Measurements from ENCODE around the gene GJB5. TPM values are rescaled to one million over a fixed set of nuclear protein-coding genes. Genes with fewer than 3 reads are reported as not detected.
"Not testable (repeated sequence)": the region's sequence is repeated elsewhere in the genome, so short reads cannot be mapped to it uniquely, and the experiment has no call there.

The GJB5 gene
- total RNA-seq, 2 donors from 2014 or later, result not detected

DNA sequence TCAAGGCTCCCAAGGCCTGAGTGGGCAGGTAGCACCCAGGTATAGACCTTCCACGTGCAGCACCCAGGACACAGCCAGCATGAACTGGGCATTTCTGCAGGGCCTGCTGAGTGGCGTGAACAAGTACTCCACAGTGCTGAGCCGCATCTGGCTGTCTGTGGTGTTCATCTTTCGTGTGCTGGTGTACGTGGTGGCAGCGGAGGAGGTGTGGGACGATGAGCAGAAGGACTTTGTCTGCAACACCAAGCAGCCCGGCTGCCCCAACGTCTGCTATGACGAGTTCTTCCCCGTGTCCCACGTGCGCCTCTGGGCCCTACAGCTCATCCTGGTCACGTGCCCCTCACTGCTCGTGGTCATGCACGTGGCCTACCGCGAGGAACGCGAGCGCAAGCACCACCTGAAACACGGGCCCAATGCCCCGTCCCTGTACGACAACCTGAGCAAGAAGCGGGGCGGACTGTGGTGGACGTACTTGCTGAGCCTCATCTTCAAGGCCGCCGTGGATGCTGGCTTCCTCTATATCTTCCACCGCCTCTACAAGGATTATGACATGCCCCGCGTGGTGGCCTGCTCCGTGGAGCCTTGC, 6.4 kb downstream of the GJB5 start:
- Mint-ChIP-seq H3K27ac (no peak overlapping the region), H3K36me3 (no peaks in the 10 kb centered on the region), H3K9me3 (no peaks in the 10 kb centered on the region)
- DNase-seq (ENCODE audit: low spot score in 2 of 2) (no peak), ATAC-seq (no peak)

DNA sequence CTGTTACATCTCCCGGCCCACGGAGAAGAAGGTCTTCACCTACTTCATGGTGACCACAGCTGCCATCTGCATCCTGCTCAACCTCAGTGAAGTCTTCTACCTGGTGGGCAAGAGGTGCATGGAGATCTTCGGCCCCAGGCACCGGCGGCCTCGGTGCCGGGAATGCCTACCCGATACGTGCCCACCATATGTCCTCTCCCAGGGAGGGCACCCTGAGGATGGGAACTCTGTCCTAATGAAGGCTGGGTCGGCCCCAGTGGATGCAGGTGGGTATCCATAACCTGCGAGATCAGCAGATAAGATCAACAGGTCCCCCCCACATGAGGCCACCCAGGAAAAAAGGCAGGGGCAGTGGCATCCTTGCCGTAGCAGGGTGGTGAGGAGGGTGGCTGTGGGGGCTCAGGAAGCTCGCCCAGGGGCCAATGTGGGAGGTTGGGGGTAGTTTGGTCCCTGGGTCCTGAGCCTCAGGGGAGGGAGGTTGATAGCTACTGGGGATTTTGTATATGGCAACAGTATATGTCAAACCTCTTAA, 7.0 kb downstream of the GJB5 start:
- no peak for ATAC-seq
- H3K36me3 Mint-ChIP-seq, result no peaks in the 10 kb centered on the region
- no peak overlapping the region for H3K27ac Mint-ChIP-seq
- DNase-seq (ENCODE audit: low spot score in 2 of 2), result no peak
- no peaks in the 10 kb centered on the region for H3K9me3 Mint-ChIP-seq

DNA sequence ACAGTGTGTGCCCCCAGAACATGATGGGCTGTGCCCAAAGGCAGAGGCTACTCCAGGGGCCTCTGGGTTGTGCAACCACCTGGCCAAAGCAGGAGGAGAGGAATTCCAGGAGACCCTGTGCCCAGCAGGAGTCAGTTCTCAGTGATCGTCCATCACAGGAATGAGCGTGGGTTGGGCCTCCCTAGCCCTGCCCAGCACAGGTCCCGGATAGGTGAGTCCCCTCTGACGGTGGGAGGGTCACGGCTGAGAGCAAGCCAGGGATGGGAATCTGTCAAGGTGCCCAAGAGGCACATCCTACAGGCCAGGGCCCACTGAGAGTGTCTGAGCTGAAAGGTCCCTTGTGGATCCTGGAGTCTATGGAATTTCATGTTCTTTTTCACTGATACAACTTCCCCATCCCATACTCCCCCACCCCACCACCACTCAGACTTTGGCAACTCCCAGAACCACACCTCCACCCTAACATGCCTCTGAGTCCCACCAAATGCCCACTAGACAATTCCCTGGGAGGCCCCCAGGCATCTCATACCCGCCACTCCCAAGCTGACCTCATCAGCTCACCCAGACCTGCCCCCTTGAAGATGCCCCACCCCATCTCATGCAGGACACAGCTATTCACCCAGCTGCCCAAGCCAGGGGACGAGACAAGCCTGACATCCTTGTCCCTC, 7.8 kb downstream of the GJB5 start:
- no peak overlapping the region for H3K27ac Mint-ChIP-seq
- no peaks in the 10 kb centered on the region for H3K9me3 Mint-ChIP-seq
- ATAC-seq (no peak), DNase-seq (ENCODE audit: low spot score in 2 of 2) (no peak)
- no peaks in the 10 kb centered on the region for H3K36me3 Mint-ChIP-seq

DNA sequence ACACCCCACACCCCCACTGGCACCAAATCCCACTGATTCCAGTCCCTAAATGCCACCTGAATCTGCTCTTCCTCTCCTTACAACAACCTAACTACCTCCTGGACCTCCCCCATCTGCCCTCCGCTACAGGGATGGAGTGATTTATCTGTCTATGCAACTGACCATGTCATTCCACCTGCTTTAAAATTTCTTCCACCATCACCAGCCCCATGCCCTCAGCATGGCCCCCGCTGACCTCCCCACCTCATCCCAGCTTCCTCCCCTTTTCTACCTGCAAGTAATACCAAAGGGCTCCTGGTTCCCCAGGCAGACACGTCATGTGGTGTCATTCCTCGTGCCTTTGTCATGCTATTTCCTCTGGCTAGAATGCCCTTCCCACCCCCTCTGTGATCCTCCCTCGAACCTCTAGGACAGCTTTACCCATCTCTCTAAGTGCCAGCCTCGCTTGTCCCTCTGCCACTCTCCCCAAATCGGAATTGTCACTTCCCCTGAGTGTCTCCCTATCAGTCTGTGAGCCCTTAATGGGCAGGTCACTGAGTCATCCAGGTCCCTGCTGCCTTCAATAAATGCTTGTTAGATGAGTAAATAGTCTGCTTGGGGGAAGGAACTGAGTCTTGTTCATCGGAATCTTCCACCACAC, 8.4 kb downstream of the GJB5 start:
- DNase-seq (ENCODE audit: low spot score in 2 of 2) (no peak), ATAC-seq (no peak)
- H3K36me3 Mint-ChIP-seq, result no peaks in the 10 kb centered on the region
- H3K27ac Mint-ChIP-seq, result no peak overlapping the region
- H3K9me3 Mint-ChIP-seq, result no peaks in the 10 kb centered on the region

DNA sequence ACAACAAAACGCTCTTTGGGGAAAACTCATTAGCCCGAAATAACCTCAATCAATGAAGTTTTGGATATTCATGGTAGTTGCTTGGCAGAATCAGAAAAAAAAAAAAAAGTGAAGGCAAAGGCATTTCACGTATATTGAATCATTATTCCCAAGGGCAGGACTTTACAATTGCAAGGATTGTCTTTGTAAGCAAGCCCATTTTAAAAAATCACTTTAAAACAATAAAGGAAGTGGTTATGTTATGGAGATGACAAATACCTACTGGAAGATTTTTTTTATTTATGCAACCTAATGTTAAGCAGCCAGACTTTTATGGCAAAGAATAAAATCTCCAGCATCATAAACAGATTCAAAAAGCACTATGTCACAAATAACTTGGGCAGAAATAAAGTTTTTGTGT, 14.0 kb downstream of the GJB5 start:
- DNase-seq (ENCODE audit: low spot score in 2 of 2) (no peak), ATAC-seq (no peak)
- no peaks in the 10 kb centered on the region for H3K9me3 Mint-ChIP-seq
- no peaks in the 10 kb centered on the region for H3K36me3 Mint-ChIP-seq
- H3K27ac Mint-ChIP-seq, result no peak overlapping the region

DNA sequence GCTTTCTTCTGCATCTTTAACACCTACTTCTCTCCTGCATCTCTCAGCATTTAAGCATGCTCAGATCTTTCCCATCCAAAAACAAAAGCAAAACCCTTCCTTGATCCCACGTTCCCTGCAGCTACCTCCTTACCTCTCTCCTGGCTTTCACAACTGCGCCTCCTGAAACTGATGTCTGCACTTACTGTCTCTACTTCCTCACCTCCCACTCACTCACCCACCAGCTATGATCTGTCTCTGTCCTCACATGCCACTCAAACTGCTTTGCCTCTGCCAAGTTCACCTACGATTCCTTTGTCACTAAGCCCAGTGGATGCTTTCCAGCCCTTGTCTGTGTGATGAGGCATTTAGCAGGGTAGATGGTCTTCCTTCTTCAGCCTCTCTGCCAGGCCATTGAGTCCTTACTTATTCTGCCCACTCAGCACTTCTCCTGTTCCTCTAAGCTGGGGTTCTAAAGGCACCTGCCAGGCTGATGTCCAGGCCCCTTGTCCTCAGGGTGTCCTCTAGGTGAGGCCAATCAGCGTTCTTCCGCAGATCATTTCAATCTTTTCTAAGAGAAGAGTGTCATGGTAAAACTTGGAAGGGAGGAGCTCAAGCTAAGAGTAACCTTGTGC, 16.2 kb downstream of the GJB5 start:
- no peak overlapping the region for H3K27ac Mint-ChIP-seq
- DNase-seq (ENCODE audit: low spot score in 2 of 2), result no peak
- no peak for ATAC-seq
- no peaks in the 10 kb centered on the region for H3K9me3 Mint-ChIP-seq
- H3K36me3 Mint-ChIP-seq, result no peaks in the 10 kb centered on the region

DNA sequence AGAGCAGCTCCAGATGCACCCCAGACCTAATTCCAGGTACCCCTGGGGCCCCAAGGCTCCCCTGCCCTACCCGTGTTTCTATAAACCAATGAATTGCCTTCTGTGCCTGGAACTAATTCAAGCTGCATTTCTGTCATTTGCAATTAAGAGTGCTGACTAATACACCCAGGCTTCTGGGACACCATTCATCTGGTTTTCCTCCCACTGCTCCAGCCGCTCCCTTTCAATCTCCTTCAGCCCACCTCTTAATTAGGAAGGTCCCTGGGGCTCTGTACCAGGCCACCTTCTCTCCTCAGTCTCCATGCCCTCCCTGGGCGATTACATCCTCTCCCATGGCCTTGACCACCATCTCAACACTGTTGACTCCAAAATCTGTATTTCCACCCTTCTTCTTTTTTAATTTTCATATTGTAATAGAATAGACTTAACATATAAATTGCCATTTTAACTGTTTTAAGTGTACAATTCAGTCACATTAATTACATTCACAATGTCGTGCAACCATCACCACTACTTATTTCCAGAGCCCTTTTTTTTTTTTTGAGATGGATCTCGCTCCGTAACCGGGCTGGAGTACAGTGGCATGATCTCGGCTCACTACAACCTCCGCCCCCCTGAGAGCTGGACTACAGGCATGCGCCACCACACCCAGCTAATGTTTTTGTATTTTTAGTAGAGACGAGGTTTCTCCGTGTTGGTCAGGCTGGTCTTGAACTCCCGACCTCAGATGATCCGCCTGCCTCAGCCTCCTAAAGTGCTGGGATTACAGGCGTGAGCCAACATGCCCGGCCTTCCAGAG, 16.9 kb downstream of the GJB5 start:
- Mint-ChIP-seq H3K27ac (no peak overlapping the region), H3K36me3 (no peaks in the 10 kb centered on the region), H3K9me3 (no peaks in the 10 kb centered on the region)
- no peak for DNase-seq (ENCODE audit: low spot score in 2 of 2)
- no peak for ATAC-seq

DNA sequence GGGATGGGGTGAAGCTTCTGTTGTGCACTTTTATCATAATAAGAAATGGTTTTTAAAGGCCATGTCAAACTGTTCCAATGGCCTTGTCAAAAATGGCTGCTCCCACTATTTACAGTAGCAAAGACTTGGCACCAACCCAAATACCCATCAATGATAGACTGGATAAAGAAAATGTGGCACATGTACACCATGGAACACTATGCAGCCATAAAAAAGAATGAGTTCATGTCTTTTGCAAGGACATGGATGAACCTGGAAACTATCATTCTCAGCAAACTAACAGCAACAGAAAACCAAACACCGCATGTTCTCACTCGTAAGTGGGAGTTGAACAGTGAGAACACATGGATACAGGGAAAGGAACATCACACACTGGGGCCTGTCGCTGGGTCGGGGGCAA, 18.3 kb downstream of the GJB5 start:
- H3K36me3 Mint-ChIP-seq; H3K9me3 Mint-ChIP-seq; H3K27ac Mint-ChIP-seq; ATAC-seq; DNase-seq (ENCODE audit: low spot score in 2 of 2): not testable (repeated sequence)

DNA sequence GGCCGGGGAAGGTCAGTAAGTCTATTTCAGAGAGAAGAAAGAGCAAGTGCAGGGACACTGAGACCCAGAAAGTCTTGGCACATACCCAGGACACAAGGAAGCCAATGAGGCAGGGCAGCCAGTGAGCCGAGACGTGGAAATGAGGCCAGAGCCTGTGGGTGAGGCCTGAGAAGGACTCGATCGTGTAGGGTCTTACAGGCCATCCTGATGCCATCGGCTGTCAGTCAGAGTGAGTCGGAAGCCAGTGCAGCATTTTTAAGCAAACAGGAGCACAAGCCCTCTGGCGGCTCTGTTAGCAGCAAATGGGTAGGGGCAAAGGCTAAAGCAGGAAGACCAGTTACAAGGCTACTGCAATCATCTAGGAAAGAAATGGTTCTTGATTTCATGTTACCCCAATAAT, 20.1 kb downstream of the GJB5 start:
- no peak for DNase-seq (ENCODE audit: low spot score in 2 of 2)
- H3K36me3 Mint-ChIP-seq, result no peaks in the 10 kb centered on the region
- H3K9me3 Mint-ChIP-seq, result no peaks in the 10 kb centered on the region
- no peak for ATAC-seq
- no peak overlapping the region for H3K27ac Mint-ChIP-seq

DNA sequence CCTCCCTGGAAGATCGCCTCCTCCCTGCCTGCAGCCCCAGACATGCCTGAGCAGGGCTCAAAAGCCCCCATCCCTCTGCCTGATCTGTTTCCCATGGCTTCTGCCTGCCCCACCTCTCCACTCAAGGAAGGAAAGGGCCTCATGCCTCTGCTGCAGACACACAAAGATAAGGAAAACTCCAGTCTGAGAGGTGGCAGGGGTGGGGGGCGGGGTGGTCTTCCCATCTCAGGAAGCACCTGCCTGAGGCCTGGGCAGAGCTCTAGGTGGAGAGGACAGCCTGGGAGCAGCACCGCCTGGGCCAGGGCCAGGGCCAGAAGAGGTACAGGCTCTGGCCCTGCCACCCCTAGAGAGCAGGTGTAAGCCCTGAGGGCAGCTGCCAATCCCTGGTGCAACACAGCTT, 22.1 kb downstream of the GJB5 start:
- DNase-seq (ENCODE audit: low spot score in 2 of 2) (no peak), ATAC-seq (no peak)
- H3K9me3 Mint-ChIP-seq, result no peaks in the 10 kb centered on the region
- H3K27ac Mint-ChIP-seq, result no peak overlapping the region
- H3K36me3 Mint-ChIP-seq, result no peaks in the 10 kb centered on the region

DNA sequence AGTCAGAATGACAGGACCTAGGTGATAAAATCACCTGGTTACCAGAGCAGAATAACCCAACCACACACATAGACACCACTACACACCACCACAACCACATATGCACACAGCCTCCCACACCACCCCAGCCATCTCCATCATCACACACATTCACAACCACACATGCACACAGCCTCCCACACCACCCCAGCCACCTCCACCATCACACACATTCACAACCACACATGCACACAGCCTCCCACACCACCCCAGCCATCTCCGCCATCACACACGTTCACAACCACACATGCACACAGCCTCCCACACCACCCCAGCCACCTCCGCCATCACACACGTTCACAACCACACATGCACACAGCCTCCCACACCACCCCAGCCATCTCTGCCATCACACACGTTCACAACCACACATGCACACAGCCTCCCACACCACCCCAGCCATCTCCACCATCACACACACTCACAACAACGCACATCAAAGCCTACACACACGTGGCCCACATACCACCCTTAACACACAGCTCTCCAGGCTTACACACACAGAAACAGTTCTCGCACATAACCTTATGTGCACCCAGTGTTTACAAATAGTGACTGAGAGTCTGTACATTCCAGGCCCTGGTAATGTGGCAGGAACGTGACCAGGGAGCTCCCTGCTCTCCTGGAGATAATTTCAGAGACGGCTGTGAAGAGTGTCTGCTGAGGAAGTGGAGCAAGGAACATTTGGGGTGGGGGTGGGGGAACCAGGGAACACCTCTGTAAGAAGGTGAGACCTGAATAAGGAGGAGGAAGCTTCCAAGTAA, 22.9 kb downstream of the GJB5 start:
- Mint-ChIP-seq H3K27ac (no peak overlapping the region), H3K36me3 (no peaks in the 10 kb centered on the region), H3K9me3 (no peaks in the 10 kb centered on the region)
- no peak for ATAC-seq
- DNase-seq (ENCODE audit: low spot score in 2 of 2), result no peak

DNA sequence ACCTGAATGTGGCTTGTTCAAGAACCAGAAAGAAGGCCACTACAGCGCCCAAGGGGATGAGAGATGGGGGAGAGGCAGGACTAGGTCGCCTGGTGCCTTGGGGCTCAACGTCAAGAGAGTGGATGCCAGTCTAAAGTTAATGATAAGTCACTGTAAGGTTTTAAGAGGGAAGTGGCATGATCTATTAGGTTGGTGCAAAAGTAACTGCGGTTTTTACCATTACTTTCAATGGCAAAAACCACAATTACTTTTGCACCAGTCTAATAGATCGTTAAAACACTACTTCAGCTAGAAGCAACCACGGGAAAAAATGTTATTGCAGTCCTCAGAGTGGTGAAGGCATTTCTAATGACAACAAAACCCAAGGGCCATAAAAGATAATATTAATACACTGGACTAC, 23.5 kb downstream of the GJB5 start:
- Mint-ChIP-seq H3K27ac (no peak overlapping the region), H3K36me3 (no peaks in the 10 kb centered on the region), H3K9me3 (no peaks in the 10 kb centered on the region)
- DNase-seq (ENCODE audit: low spot score in 2 of 2) (no peak), ATAC-seq (no peak)

DNA sequence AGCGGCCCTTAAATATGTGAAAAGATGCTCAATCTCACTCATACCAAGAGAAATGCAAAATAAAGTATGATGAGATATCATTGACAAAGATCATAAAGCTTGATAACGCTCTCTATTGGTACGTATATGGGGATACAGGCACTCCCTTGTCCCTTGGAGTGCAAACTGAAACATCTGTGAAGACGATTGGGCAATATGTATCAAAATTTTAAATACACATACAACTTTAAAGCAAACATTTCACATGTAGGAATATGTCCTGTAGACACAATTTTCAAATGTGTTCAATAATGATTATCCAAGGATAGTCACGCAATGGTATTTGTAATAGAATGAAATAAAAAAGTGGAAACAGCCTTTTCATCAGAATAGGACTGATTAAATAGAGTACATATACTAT, 24.2 kb downstream of the GJB5 start:
- ATAC-seq (no peak), DNase-seq (ENCODE audit: low spot score in 2 of 2) (no peak)
- Mint-ChIP-seq H3K27ac (no peak overlapping the region), H3K36me3 (no peaks in the 10 kb centered on the region), H3K9me3 (no peaks in the 10 kb centered on the region)

DNA sequence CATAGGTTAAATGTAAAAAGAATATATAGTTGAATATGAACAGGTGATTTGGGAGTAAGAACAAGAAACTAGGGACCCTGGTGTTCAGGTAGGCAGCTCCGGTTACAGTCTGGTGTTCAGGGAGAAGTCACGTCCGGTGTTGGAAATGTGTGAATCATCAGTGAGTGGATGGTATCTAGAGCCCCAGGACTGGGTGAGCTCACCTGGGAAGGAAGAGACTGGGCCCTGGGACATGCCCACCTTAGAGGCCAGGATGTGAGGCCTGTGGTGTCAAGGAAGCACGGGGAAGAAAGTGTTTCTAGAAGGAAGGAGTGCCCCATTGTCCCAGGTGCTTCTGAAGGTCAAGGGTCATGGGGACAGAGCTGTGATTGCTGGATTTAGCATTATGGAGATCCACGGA, 24.7 kb downstream of the GJB5 start:
- DNase-seq (ENCODE audit: low spot score in 2 of 2) (no peak), ATAC-seq (no peak)
- Mint-ChIP-seq H3K9me3 (no peaks in the 10 kb centered on the region), H3K27ac (no peak overlapping the region), H3K36me3 (no peaks in the 10 kb centered on the region)

DNA sequence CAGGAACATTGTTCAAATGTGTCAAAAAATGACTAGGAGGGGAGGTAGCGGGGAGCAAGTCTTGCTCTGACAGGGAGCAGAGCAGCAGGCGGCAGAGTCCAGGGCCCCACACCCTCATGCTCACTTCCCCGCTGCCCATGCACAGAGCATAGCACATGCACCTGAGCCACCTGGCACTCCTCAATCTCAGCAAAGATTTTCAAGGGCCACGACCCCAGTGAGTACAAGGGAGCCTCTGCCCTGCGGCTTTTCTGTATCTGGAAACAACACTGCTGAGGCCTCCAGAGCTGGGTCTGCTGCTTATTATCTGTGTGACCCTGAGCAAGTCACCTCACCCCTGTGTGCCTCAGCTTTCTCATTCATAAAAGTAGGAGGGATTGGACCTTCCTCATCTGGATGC, 25.1 kb downstream of the GJB5 start:
- Mint-ChIP-seq H3K9me3 (no peaks in the 10 kb centered on the region), H3K36me3 (no peaks in the 10 kb centered on the region), H3K27ac (no peak overlapping the region)
- no peak for DNase-seq (ENCODE audit: low spot score in 2 of 2)
- no peak for ATAC-seq

DNA sequence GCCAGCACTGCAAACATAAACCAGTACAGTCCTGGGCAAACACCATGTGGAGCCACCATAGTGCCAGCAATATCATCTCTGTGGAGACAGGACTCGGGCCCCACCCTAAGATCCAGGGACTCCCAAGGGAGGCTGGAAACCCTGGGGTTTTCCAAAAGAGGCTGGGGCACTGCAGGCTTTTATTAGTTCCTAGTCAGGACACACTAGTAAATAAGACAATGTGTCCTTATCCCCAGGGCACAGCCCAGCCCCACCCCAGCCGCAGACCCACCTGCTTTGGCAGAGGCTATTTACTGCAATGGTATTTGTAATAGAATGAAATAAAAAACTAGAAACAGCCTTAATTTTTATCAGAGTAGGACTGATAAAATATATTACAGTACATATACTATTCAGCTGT, 25.7 kb downstream of the GJB5 start:
- Mint-ChIP-seq H3K27ac (no peak overlapping the region), H3K9me3 (no peaks in the 10 kb centered on the region), H3K36me3 (no peaks in the 10 kb centered on the region)
- DNase-seq (ENCODE audit: low spot score in 2 of 2) (no peak), ATAC-seq (no peak)
